ENCODE data around the gene OSMR.

OSMR gene

DNA sequence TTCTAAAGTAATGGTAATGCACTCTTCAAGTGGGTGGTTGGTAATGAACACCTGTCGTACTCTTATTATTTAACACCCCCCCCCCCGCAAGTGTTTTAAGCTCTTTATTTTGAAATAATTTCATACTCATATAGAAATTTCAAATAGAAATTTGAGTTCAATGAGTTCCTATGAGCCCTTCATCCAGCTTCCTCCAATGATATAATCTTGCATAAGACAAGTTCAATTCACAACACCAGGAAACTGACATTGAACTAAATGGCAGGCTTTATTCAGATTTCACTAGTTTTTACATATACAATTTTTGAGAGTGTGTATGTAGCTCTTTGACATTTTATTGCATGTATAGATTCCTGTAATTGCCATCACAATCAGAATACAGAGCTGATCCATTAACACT lies 30.9 kb upstream of the OSMR start:
- no peaks in the 10 kb centered on the region for H3K9me3 ChIP-seq (ENCODE audit: low read length)

DNA sequence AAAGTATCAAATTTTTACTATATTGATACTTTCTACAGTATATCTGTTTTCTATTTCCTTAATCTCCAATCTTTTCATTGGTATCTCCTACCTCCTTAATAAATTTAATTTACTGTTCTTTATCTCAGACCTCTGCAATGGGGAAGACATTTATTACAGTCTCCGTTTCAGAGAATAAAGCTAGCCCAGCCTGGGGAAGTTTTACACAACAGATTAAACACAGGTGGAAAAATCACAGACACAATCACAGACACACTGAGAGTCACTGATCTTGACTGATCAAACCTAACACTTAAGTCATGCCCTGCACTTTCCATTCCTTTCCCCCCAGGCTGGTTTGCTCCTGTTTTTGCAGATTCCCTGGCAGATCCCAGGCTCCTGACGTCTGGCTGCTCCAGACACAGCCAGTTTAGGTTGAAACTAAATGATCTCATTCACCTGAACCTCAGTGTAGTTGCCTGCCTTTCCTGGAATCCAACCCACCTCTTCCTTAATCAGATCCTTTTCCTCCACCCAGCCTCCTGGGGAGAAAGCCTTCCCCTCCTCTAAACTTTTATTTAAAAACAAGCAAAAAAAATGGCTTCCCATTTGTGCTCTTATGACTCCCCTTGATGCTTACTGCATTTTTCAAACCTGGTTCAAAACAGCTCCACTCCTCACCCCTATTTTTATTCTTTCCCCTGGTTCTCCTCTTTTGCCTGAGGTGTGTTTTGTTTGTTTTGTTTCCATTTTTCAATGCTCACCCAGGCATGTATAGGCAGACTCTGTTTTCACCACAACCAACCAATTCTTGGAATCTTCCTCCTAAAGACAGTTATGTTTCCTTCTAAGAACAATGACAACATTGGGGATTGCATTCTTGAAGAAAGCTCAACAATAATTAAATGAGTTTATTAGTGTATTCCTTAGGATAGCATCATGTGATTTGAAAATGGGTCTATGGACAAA lies 29.5 kb upstream of the OSMR start:
- Histone ChIP-seq H3K27me3 (ENCODE audit: insufficient read depth, low read length) (no peaks in the 10 kb centered on the region), H3K4me3 (ENCODE audit: low read length) (no peak overlapping the region), H3K4me1 (ENCODE audit: insufficient read depth, low read length) (no peaks in the 10 kb centered on the region), H2AFZ (ENCODE audit: low read depth, low read length) (no peak overlapping the region), H3K36me3 (ENCODE audit: insufficient read depth, low read length) (no peaks in the 10 kb centered on the region), H3K9me3 (ENCODE audit: low read length) (no peaks in the 10 kb centered on the region)

More for the DNA sequence above, 30.9 kb upstream of the OSMR start:
- Histone ChIP-seq H3K4me1 (ENCODE audit: insufficient read depth, low read length) (no peaks in the 10 kb centered on the region), H3K36me3 (ENCODE audit: insufficient read depth, low read length) (no peaks in the 10 kb centered on the region), H3K4me3 (ENCODE audit: low read length) (no peak overlapping the region), H2AFZ (ENCODE audit: low read depth, low read length) (no peak overlapping the region), H3K27me3 (ENCODE audit: insufficient read depth, low read length) (no peaks in the 10 kb centered on the region)

DNA sequence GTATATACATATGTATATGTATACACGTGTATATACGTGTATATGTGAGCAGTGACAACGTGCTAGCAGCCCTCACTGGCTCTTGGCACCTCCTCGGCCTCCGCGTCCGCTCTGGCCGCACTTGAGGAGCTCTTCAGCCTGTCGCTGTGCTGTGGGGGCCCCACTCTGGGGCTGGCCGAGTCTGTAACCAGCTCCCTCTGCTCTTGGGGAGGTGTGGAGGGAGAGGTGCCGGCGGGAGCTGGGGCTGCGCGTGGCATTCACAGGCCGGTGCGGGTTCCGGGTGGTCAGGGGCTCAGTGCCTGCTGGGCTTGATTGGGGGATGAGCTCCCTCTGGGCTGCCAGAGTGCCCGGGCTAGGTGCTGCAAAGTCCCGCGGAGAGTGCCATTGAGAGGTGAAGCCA lies 24.1 kb upstream of the OSMR start:
- H3K27me3 ChIP-seq (ENCODE audit: insufficient read depth, low read length), result no peaks in the 10 kb centered on the region
- H2AFZ ChIP-seq (ENCODE audit: low read depth, low read length), result no peak overlapping the region

DNA sequence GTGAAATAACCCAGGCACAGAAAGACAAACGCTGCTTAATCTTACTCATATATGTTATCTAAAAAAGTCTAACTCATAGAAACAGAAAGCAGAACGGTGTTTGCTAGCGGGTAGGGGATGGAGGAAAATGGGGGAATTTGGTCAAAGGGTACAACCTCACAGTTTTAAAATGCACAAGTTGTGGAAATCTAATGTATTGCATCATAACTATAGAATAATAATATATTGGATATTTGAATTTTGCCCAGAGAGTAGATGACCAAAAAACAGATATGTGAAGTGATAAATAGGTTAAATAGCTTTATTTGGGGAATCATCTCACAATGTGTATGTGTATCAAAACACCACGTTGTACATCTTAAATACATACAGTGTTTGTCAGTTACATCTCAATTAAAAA lies 22.3 kb upstream of the OSMR start:
- no peak overlapping the region for H3K4me3 ChIP-seq (ENCODE audit: low read length)
- H3K4me1 ChIP-seq (ENCODE audit: insufficient read depth, low read length), result no peaks in the 10 kb centered on the region
- H3K27me3 ChIP-seq (ENCODE audit: insufficient read depth, low read length), result no peaks in the 10 kb centered on the region
- no peak overlapping the region for H2AFZ ChIP-seq (ENCODE audit: low read depth, low read length)
- no peaks in the 10 kb centered on the region for H3K9me3 ChIP-seq (ENCODE audit: low read length)
- H3K36me3 ChIP-seq (ENCODE audit: insufficient read depth, low read length), result no peaks in the 10 kb centered on the region

More for the DNA sequence above, 24.1 kb upstream of the OSMR start:
- Histone ChIP-seq H3K9me3 (ENCODE audit: low read length) (no peaks in the 10 kb centered on the region), H3K36me3 (ENCODE audit: insufficient read depth, low read length) (no peaks in the 10 kb centered on the region), H3K4me3 (ENCODE audit: low read length) (no peak overlapping the region), H3K4me1 (ENCODE audit: insufficient read depth, low read length) (no peaks in the 10 kb centered on the region)

DNA sequence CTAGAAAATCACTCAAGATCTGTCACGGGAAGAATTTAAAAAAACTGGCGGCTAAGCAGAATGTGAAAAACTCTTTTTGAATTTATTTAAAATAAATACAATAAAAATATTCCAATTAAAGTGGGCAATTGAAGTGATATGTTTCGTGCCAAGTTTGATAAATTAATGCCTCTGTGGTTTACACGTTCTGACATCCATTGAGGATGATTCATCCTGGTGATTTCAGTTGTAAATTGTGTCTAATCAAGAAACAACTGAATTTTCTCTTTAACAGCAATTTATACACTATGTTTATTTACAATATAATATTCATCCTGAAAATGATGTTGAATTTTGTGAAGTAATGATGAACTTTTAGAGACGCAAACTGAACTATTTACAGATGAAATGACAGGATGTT lies 21.0 kb upstream of the OSMR start:
- no peak overlapping the region for H3K4me3 ChIP-seq (ENCODE audit: low read length)
- H3K9me3 ChIP-seq (ENCODE audit: low read length), result no peaks in the 10 kb centered on the region
- H3K27me3 ChIP-seq (ENCODE audit: insufficient read depth, low read length), result no peaks in the 10 kb centered on the region
- H3K4me1 ChIP-seq (ENCODE audit: insufficient read depth, low read length), result no peaks in the 10 kb centered on the region
- H2AFZ ChIP-seq (ENCODE audit: low read depth, low read length), result no peak overlapping the region
- no peaks in the 10 kb centered on the region for H3K36me3 ChIP-seq (ENCODE audit: insufficient read depth, low read length)

DNA sequence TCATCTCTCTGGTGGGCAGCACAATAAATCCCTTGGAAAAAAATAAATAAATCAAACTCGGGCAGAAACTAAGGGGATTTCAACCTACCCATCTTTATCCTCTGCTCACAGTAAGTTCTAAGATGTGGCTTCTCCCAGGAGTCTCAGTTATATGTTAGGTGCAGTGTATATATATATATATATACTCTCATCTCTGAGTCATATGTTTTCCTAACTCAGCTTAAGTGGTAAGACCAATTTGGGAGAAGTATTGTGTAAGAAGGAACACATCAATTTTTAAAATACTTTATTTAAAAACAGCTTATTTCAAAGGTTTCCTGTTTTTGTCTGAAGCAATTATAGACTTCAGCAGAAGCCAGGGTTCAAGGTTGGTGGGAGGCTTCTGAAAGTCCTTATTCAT lies 20.3 kb upstream of the OSMR start:
- Histone ChIP-seq H3K27me3 (ENCODE audit: insufficient read depth, low read length) (no peaks in the 10 kb centered on the region), H3K4me3 (ENCODE audit: low read length) (no peak overlapping the region), H2AFZ (ENCODE audit: low read depth, low read length) (no peak overlapping the region), H3K9me3 (ENCODE audit: low read length) (no peaks in the 10 kb centered on the region), H3K36me3 (ENCODE audit: insufficient read depth, low read length) (no peaks in the 10 kb centered on the region), H3K4me1 (ENCODE audit: insufficient read depth, low read length) (no peaks in the 10 kb centered on the region)

- Histone ChIP-seq H3K27me3 (ENCODE audit: insufficient read depth, low read length) (no peaks in the 10 kb centered on the region), H3K9me3 (ENCODE audit: low read length) (no peaks in the 10 kb centered on the region), H2AFZ (ENCODE audit: low read depth, low read length) (no peak overlapping the region), H3K36me3 (ENCODE audit: insufficient read depth, low read length) (no peaks in the 10 kb centered on the region), H3K4me1 (ENCODE audit: insufficient read depth, low read length) (no peaks in the 10 kb centered on the region), H3K4me3 (ENCODE audit: low read length) (no peak overlapping the region)
These were observed 18.3 kb upstream of the OSMR start for GRCh38 chr5:38827525-38827924.

DNA sequence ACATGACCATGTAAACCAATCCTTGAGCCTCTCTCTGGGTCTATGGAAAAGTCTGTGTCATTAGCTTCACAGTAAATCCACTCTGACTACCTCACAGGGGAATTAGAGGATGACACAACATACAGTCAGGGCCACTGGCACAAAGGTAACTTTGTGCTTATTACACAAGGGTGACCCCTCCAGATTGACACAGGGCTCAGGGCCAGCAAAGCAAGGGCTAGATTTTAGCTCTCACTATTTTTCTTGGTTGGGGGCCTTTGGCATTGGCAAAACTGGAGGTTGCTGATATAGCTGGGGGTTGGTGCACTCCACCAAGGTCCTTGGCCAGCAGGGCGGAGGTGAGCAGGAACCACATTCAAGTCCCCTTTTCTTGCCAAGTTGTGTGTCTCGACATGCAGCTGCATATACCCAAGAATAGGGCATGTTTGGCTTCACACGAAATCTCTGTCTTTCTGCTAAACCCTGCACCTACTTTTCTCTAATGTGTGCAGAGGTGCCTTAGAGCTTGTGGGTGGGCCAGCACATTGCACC lies 15.2 kb upstream of the OSMR start:
- H3K36me3 ChIP-seq (ENCODE audit: insufficient read depth, low read length), result no peaks in the 10 kb centered on the region
- no peak overlapping the region for H2AFZ ChIP-seq (ENCODE audit: low read depth, low read length)
- no peaks in the 10 kb centered on the region for H3K27me3 ChIP-seq (ENCODE audit: insufficient read depth, low read length)
- no peaks in the 10 kb centered on the region for H3K9me3 ChIP-seq (ENCODE audit: low read length)
- no peak overlapping the region for H3K4me3 ChIP-seq (ENCODE audit: low read length)
- H3K4me1 ChIP-seq (ENCODE audit: insufficient read depth, low read length), result no peaks in the 10 kb centered on the region

DNA sequence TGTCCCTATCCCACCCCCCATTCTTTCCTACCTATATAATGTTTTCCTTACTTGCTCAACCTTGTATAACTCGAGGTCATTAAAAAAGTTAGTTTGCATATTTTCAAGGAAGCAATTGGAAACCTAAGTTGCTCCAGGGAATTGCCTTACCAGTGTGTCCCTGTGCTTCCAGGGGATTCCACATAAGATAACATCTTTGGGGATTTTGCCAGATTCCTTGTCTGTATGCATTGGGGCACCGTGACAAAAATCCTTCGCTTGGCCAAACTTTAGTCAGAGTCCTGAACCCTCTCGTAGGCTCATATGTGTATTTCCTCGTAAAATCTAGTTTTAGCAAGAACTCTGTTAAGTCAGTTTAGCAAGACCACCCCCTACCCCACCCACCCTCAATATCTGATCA lies 14.7 kb upstream of the OSMR start:
- H3K4me3 ChIP-seq (ENCODE audit: low read length), result no peak overlapping the region
- H3K4me1 ChIP-seq (ENCODE audit: insufficient read depth, low read length), result no peaks in the 10 kb centered on the region
- H2AFZ ChIP-seq (ENCODE audit: low read depth, low read length), result no peak overlapping the region
- no peaks in the 10 kb centered on the region for H3K36me3 ChIP-seq (ENCODE audit: insufficient read depth, low read length)
- H3K27me3 ChIP-seq (ENCODE audit: insufficient read depth, low read length), result no peaks in the 10 kb centered on the region
- no peaks in the 10 kb centered on the region for H3K9me3 ChIP-seq (ENCODE audit: low read length)

- H2AFZ ChIP-seq (ENCODE audit: low read depth, low read length), result no peak overlapping the region
- H3K9me3 ChIP-seq (ENCODE audit: low read length), result no peaks in the 10 kb centered on the region
- H3K36me3 ChIP-seq (ENCODE audit: insufficient read depth, low read length), result no peaks in the 10 kb centered on the region
- H3K4me3 ChIP-seq (ENCODE audit: low read length), result no peak overlapping the region
- H3K27me3 ChIP-seq (ENCODE audit: insufficient read depth, low read length), result no peaks in the 10 kb centered on the region
- no peaks in the 10 kb centered on the region for H3K4me1 ChIP-seq (ENCODE audit: insufficient read depth, low read length)
These were observed 13.9 kb upstream of the OSMR start for GRCh38 chr5:38831909-38832308.

DNA sequence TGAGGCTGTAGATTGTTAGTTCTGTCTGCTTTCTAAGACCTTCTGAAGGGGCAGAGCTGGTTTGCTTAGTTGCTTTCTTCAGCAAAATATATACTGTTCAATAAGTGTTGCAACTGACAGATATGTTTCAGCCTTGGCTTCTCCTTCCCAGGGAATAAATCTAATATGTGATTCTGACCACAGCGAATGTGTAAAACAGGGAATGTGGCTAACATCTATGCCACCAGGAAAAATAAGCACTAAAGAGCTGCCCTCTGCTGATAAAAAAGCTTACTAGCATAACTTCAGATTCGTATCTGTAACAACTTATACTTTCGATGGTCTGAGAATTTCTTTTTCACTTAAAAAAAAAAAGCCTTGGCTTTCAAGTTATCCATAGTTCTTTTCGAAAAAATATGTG lies 13.0 kb upstream of the OSMR start:
- H3K4me3 ChIP-seq (ENCODE audit: low read length), result no peak overlapping the region
- no peaks in the 10 kb centered on the region for H3K36me3 ChIP-seq (ENCODE audit: insufficient read depth, low read length)
- H2AFZ ChIP-seq (ENCODE audit: low read depth, low read length), result no peak overlapping the region
- no peaks in the 10 kb centered on the region for H3K27me3 ChIP-seq (ENCODE audit: insufficient read depth, low read length)
- no peaks in the 10 kb centered on the region for H3K4me1 ChIP-seq (ENCODE audit: insufficient read depth, low read length)
- H3K9me3 ChIP-seq (ENCODE audit: low read length), result no peaks in the 10 kb centered on the region

DNA sequence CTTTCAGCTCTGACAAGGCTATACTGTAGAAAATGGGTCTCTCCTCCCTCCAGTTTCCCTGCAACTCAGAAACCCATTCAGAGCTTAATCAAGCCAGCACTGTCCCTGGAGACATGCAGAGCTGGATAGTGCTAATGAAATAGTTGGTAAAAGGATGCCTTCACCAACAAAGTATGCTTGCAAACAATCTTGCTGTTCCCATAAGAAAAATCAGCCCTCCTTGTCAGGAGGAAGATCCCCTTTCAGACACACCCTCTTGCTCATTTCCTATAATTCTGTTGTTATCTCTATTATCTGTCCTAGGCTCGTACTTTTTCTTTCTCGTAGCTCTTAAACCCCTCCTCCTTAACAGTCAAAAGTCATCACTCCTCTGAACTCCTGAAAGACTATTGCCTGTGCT lies 9.9 kb upstream of the OSMR start:
- Histone ChIP-seq H3K4me3 (ENCODE audit: low read length) (no peak overlapping the region), H2AFZ (ENCODE audit: low read depth, low read length) (no peak overlapping the region), H3K9me3 (ENCODE audit: low read length) (no peaks in the 10 kb centered on the region), H3K27me3 (ENCODE audit: insufficient read depth, low read length) (no peaks in the 10 kb centered on the region), H3K36me3 (ENCODE audit: insufficient read depth, low read length) (no peaks in the 10 kb centered on the region), H3K4me1 (ENCODE audit: insufficient read depth, low read length) (no peaks in the 10 kb centered on the region)

GRCh38 chr5:38837416-38837815 lies 8.4 kb upstream of the OSMR start:
- H3K9me3 ChIP-seq (ENCODE audit: low read length), result no peaks in the 10 kb centered on the region
- H3K4me1 ChIP-seq (ENCODE audit: insufficient read depth, low read length), result no peaks in the 10 kb centered on the region
- no peak overlapping the region for H3K4me3 ChIP-seq (ENCODE audit: low read length)
- no peak overlapping the region for H2AFZ ChIP-seq (ENCODE audit: low read depth, low read length)
- no peaks in the 10 kb centered on the region for H3K27me3 ChIP-seq (ENCODE audit: insufficient read depth, low read length)
- no peaks in the 10 kb centered on the region for H3K36me3 ChIP-seq (ENCODE audit: insufficient read depth, low read length)
